Gastroesophageal sphincter (tissue), 4 donors: ENCODE measurements around the gene HPSE2. TPM values are rescaled to one million over a fixed set of nuclear protein-coding genes. Genes with fewer than 3 reads are reported as not detected.

ENCODE experiments used
- ATAC-seq: fragments of 150-250 bp; one replicate; pipeline ENCODE4 v1.9.1; 2016; ENCODE audit warnings: mild to moderate bottlenecking, moderate library complexity
- H3K27ac ChIP-seq, 4 donors: fragments of 200-600 bp; sonication (generic) in 3 of 4; 1 replicate in 3 of 4; 2 replicates in 1 of 4; pipeline ENCODE4 v1.5.1; 2016 to 2019
- H3K27me3 ChIP-seq: fragments of 200-600 bp; sonication (generic); one replicate; pipeline ENCODE4 v1.5.1; 2019
- H3K36me3 ChIP-seq, 2 donors: fragments of 200-600 bp; sonication (generic); one replicate each; pipeline ENCODE4 v1.5.1; 2019; ENCODE audit warnings: control low read depth in 1 of 2
- H3K4me1 ChIP-seq, 3 donors: fragments of 200-600 bp; sonication (generic); 1 replicate in 2 of 3; 2 replicates in 1 of 3; pipeline ENCODE4 v1.5.1; 2016 to 2019; ENCODE audit warnings: control low read depth in 2 of 3
- H3K4me3 ChIP-seq, 2 donors: fragments of 200-600 bp; sonication (generic); one replicate each; pipeline ENCODE4 v1.5.1; 2019; ENCODE audit warnings: mild to moderate bottlenecking in 1 of 2, moderate library complexity in 1 of 2
- H3K9me3 ChIP-seq, 3 donors: fragments of 200-600 bp; sonication (generic); one replicate each; pipeline ENCODE4 v1.5.1; 2017 to 2019; ENCODE audit warnings: control low read depth in 2 of 3
- CTCF ChIP-seq, 4 experiments: fragments of 200-600 bp in 2 of 4; fragments of 450-650 bp in 2 of 4; sonication (generic) in 1 of 4; IDR thresholded peaks; one replicate each; pipeline ENCODE4 v1.5.1; 2017 to 2019; ENCODE audit warnings: antibody characterized with exemption in 4 of 4, mild to moderate bottlenecking in 2 of 4, moderate library complexity in 2 of 4
- EP300 ChIP-seq: sonication (generic); formaldehyde crosslinking; IDR thresholded peaks from one replicate; pipeline ENCODE4 v1.6.1; 2017; ENCODE audit warnings: antibody characterized with exemption, mild to moderate bottlenecking
- POLR2A ChIP-seq, 2 donors: fragments of 450-650 bp; IDR thresholded peaks; one replicate each; pipeline ENCODE4 v1.6.1; 2017; ENCODE audit warnings: antibody characterized with exemption in 2 of 2, mild to moderate bottlenecking in 2 of 2, moderate library complexity in 1 of 2
- POLR2AphosphoS5 ChIP-seq: sonication (generic); formaldehyde crosslinking; IDR thresholded peaks from one replicate; pipeline ENCODE4 v1.6.1; 2017; ENCODE audit warnings: antibody characterized with exemption
- WGBS, 2 donors: methylation state at CpG; one replicate each; pipeline ENCODE4 v1.1.5; 2018; ENCODE audit warnings: low coverage in 1 of 2; 5-methylcytosine and 5-hydroxymethylcytosine counted together
- total RNA-seq, 4 donors: library from RNA; depleted of rRNA; stranded (reverse); fragments of >200 nt; gene quantifications; one replicate each; pipeline ENCODE4 v1.1.0, GENCODE V29; 2016

Gene HPSE2
- total RNA-seq, 4 donors from 2014 or later = 19.1 to 74.5 (median 58.8) TPM

GRCh38 chr10:99224766-99225165, 10.9 kb downstream of the HPSE2 start:
- H3K27ac ChIP-seq = no peak overlapping the region
- no peak for TF ChIP-seq CTCF (IDR thresholded peaks at IDR 0.05)
- no peak for TF ChIP-seq POLR2A (IDR thresholded peaks at IDR 0.05)
- no peak for TF ChIP-seq POLR2AphosphoS5
- TF ChIP-seq EP300 = no peak
- H3K27me3 ChIP-seq = no peaks in the 10 kb centered on the region
- 72 to 87% methylated on average over 3 of the region's 3 CpGs for WGBS, 2 donors
- H3K9me3 ChIP-seq = no peaks in the 10 kb centered on the region
- ATAC-seq = no peak
- H3K4me3 ChIP-seq = no peak overlapping the region
- H3K36me3 ChIP-seq = no peaks in the 10 kb centered on the region
- H3K4me1 ChIP-seq = peaks cover 0 to 73% (median 4%) of the 10 kb centered on the region in 3 donors

- no peak for TF ChIP-seq POLR2A (IDR thresholded peaks at IDR 0.05)
- TF ChIP-seq POLR2AphosphoS5 = no peak
- no peak for TF ChIP-seq CTCF (IDR thresholded peaks at IDR 0.05)
- no peak for TF ChIP-seq EP300
- Histone ChIP-seq H3K9me3 (no peaks in the 10 kb centered on the region), H3K4me1 (no peaks in the 10 kb centered on the region), H3K36me3 (peaks cover 0 to 4% of the 10 kb centered on the region in 2 donors), H3K27ac (no peak overlapping the region), H3K4me3 (no peak overlapping the region), H3K27me3 (no peaks in the 10 kb centered on the region)
- no peak for ATAC-seq
- WGBS, 2 donors = 72 to 77% methylated on average over 3 of the region's 3 CpGs
Observed at GRCh38 chr10:99207340-99207739, 28.3 kb downstream of the HPSE2 start.

GRCh38 chr10:99203310-99203709, 32.3 kb downstream of the HPSE2 start:
- H3K4me1 ChIP-seq = no peaks in the 10 kb centered on the region
- H3K9me3 ChIP-seq = no peaks in the 10 kb centered on the region
- no peaks in the 10 kb centered on the region for H3K27me3 ChIP-seq
- WGBS, 2 donors = no CpG with 5 or more reads among the region's 3 CpGs
- no peak for ATAC-seq
- H3K4me3 ChIP-seq = no peak overlapping the region
- no peak overlapping the region for H3K27ac ChIP-seq
- H3K36me3 ChIP-seq = peaks cover 0 to 4% of the 10 kb centered on the region in 2 donors
- TF ChIP-seq CTCF (IDR thresholded peaks at IDR 0.05) (no peak), EP300 (no peak), POLR2AphosphoS5 (no peak), POLR2A (IDR thresholded peaks at IDR 0.05) (no peak)

GRCh38 chr10:99172950-99173349, 62.7 kb downstream of the HPSE2 start:
- WGBS, 2 donors = 83 to 85% methylated on average over 1 of the region's 1 CpG
- Histone ChIP-seq H3K27ac (no peak overlapping the region), H3K27me3 (no peaks in the 10 kb centered on the region), H3K9me3 (no peaks in the 10 kb centered on the region), H3K4me1 (peaks cover 0 to 21% (median 0%) of the 10 kb centered on the region in 3 donors), H3K4me3 (no peak overlapping the region), H3K36me3 (no peaks in the 10 kb centered on the region)
- TF ChIP-seq POLR2AphosphoS5 (no peak), POLR2A (IDR thresholded peaks at IDR 0.05) (no peak), CTCF (IDR thresholded peaks at IDR 0.05) (no peak), EP300 (no peak)
- no peak for ATAC-seq

- no peaks in the 10 kb centered on the region for H3K27me3 ChIP-seq
- no peaks in the 10 kb centered on the region for H3K36me3 ChIP-seq
- H3K27ac ChIP-seq = no peak overlapping the region
- H3K9me3 ChIP-seq = no peaks in the 10 kb centered on the region
- 33 to 39% methylated on average over 3 to 5 of the region's 5 CpGs for WGBS, 2 donors
- ATAC-seq = no peak
- peak; percentile 34 to 57 (median 46) for TF ChIP-seq CTCF (IDR thresholded peaks at IDR 0.05)
- no peak for TF ChIP-seq POLR2A (IDR thresholded peaks at IDR 0.05)
- H3K4me3 ChIP-seq = no peak overlapping the region
- peaks cover 0 to 21% (median 0%) of the 10 kb centered on the region in 3 donors for H3K4me1 ChIP-seq
Observed at GRCh38 chr10:99172128-99172738, 63.4 kb downstream of the HPSE2 start.
